OCI-LY1 (cell line): ENCODE data around the gene HOXD9.

ENCODE experiments used
- EZH2 ChIP-seq: fragments of 200-600 bp; sonication (generic), shearing (Covaris generic); IDR thresholded peaks from 2 replicates; pipeline ENCODE4 v1.8.0; 2017; ENCODE audit warnings: borderline replicate concordance, mixed run types, mild to moderate bottlenecking, antibody characterized with exemption, low read length, moderate library complexity, mixed read lengths
- TF ChIP-seq, protein P1 (sequence below): fragments of 200-600 bp; sonication (generic), shearing (Covaris generic); IDR thresholded peaks from 2 replicates; pipeline ENCODE4 v1.5.1; 2017; ENCODE audit warnings: mild to moderate bottlenecking, antibody characterized with exemption, low read length, moderate library complexity, mixed read lengths

DNA sequence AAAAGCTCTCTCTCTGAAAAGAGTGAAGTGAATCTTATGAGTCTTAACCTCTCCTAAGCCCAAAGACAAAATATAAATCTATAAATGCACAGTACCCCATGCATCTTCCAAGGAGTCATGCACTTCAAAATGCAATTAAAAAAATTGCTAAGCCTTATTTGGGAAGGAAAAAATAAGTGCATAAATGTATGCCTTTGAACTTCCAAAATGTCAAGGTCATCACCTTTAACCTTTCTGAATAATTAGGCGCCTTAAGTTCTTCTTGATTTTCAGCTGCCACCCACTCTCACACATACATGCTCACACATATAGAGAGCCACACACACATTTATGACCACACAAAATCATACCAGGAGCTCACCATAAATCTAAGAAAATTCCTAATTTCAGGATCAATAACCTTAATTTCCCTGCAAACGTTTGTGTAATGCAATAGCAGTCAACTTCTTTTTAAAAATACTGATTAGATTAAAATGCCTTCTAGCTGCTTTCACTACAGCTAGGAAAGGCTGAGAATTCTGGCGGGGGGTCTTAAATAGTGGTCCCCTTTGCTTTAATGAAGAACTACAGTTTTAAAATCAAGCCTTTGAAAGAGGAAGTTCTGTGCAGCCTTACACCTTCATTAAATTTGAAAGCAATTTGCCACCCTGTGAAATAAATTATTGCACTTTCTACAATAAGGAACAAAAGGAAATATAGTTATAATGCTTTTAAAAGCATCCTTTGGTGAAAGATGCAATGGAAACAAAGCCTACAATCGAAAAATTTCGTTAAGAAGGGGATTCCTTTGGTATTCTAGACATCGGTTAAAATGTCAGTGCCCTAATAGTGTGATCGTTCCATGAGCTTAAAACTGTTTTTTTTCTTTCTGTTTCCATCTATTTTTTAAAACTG, 11.9 kb upstream of the HOXD9 start:
- TF ChIP-seq, protein P1, sequence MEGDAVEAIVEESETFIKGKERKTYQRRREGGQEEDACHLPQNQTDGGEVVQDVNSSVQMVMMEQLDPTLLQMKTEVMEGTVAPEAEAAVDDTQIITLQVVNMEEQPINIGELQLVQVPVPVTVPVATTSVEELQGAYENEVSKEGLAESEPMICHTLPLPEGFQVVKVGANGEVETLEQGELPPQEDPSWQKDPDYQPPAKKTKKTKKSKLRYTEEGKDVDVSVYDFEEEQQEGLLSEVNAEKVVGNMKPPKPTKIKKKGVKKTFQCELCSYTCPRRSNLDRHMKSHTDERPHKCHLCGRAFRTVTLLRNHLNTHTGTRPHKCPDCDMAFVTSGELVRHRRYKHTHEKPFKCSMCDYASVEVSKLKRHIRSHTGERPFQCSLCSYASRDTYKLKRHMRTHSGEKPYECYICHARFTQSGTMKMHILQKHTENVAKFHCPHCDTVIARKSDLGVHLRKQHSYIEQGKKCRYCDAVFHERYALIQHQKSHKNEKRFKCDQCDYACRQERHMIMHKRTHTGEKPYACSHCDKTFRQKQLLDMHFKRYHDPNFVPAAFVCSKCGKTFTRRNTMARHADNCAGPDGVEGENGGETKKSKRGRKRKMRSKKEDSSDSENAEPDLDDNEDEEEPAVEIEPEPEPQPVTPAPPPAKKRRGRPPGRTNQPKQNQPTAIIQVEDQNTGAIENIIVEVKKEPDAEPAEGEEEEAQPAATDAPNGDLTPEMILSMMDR = no peak
- no peak for TF ChIP-seq EZH2
